ENCODE data around the gene TMEM59.
"Not testable (repeated sequence)": the region's sequence is repeated elsewhere in the genome, so short reads cannot be mapped to it uniquely, and the experiment has no call there.

DNA sequence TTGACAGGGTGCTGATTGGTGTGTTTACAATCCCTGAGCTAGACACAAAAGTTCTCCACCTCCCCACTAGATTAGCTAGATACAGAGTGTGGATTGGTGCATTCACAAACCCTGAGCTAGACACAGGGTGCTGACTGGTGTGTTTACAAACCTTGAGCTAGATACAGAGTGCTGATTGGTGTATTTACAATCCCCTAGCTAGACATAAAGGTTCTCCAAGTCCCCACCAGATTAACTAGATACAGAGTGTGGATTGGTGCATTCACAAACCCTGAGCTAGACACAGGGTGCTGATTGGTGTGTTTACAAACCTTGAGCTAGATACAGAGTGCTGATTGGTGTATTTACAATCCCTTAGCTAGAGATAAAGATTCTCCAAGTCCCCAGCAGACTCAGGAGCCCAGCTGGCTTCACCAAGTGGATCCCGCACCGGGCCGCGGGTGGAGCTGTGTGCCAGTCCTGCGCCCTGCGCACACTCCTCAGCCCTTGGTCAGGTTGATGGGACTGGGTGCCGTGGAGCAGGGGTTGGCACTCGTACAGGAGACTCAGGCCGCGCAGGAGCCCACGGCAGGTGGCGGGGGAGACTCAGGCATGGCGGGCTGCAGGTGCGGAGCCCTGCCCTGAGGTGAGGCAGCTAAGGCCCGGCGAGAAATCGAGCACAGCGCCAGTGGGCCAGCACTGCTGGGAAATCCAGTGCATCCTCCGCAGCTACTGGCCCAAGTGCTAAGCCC, 49.1 kb downstream of the TMEM59 start:
- TF ChIP-seq CTCF (tag by site-specific recombination; IDR thresholded peaks at IDR 0.05); ZNF423 (tag by site-specific recombination; IDR thresholded peaks at IDR 0.05); OSR2 (tag by site-specific recombination; IDR thresholded peaks at IDR 0.05); TCF7L2 (IDR thresholded peaks at IDR 0.05; ENCODE audit: borderline replicate concordance, low read depth, low read length); ZFP3 (tag by site-specific recombination; IDR thresholded peaks at IDR 0.05; ENCODE audit: low read depth); ZNF473 (tag by site-specific recombination; IDR thresholded peaks at IDR 0.05); ELK4 (IDR thresholded peaks at IDR 0.05; ENCODE audit: borderline replicate concordance, low read depth, low read length); ZNF558 (tag by site-specific recombination; IDR thresholded peaks at IDR 0.05); ZBTB49 (tag by site-specific recombination; IDR thresholded peaks at IDR 0.05; ENCODE audit: low read depth); ZNF37A (tag by site-specific recombination; IDR thresholded peaks at IDR 0.05); ZNF658 (tag by site-specific recombination; IDR thresholded peaks at IDR 0.05); ZBTB17 (tag by site-specific recombination; IDR thresholded peaks at IDR 0.05): not testable (repeated sequence)
- TF ChIP-seq, protein P1, sequence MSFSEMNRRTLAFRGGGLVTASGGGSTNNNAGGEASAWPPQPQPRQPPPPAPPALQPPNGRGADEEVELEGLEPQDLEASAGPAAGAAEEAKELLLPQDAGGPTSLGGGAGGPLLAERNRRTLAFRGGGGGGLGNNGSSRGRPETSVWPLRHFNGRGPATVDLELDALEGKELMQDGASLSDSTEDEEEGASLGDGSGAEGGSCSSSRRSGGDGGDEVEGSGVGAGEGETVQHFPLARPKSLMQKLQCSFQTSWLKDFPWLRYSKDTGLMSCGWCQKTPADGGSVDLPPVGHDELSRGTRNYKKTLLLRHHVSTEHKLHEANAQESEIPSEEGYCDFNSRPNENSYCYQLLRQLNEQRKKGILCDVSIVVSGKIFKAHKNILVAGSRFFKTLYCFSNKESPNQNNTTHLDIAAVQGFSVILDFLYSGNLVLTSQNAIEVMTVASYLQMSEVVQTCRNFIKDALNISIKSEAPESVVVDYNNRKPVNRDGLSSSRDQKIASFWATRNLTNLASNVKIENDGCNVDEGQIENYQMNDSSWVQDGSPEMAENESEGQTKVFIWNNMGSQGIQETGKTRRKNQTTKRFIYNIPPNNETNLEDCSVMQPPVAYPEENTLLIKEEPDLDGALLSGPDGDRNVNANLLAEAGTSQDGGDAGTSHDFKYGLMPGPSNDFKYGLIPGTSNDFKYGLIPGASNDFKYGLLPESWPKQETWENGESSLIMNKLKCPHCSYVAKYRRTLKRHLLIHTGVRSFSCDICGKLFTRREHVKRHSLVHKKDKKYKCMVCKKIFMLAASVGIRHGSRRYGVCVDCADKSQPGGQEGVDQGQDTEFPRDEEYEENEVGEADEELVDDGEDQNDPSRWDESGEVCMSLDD (tag by site-specific recombination; IDR thresholded peaks at IDR 0.05): not testable (repeated sequence)
- TF ChIP-seq, protein P2, sequence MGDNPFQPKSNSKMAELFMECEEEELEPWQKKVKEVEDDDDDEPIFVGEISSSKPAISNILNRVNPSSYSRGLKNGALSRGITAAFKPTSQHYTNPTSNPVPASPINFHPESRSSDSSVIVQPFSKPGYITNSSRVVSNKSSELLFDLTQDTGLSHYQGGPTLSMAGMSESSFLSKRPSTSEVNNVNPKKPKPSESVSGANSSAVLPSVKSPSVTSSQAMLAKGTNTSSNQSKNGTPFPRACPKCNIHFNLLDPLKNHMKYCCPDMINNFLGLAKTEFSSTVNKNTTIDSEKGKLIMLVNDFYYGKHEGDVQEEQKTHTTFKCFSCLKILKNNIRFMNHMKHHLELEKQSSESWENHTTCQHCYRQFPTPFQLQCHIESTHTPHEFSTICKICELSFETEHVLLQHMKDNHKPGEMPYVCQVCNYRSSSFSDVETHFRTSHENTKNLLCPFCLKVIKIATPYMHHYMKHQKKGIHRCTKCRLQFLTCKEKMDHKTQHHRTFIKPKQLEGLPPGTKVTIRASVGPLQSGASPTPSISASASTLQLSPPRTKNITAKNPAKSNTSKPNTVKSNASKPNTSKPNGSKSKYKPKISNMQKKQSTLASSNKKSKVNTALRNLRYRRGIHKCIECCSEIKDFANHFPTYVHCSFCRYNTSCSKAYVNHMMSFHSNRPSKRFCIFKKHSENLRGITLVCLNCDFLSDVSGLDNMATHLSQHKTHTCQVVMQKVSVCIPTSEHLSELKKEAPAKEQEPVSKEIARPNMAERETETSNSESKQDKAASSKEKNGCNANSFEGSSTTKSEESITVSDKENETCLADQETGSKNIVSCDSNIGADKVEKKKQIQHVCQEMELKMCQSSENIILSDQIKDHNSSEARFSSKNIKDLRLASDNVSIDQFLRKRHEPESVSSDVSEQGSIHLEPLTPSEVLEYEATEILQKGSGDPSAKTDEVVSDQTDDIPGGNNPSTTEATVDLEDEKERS (tag by site-specific recombination; IDR thresholded peaks at IDR 0.05): not testable (repeated sequence)

Measured in HEK293 (cell line).